ENCODE measurements around the gene CEP192. TPM values are rescaled to one million over a fixed set of nuclear protein-coding genes. Genes with fewer than 3 reads are reported as not detected.

Gene CEP192
- total RNA-seq, 1 experiment from 2014 or later, result 24.3 TPM

- Histone ChIP-seq H3K9me2 (ENCODE audit: insufficient read depth) (no peaks in the 10 kb centered on the region), H2AFZ (ENCODE audit: low read depth, low read length, poor library complexity, severe bottlenecking) (no peak overlapping the region), H3K9ac (ENCODE audit: low read length) (peak overlapping the region; percentile 82), H3K79me2 (ENCODE audit: insufficient read depth, low read length) (peaks cover 57% of the 10 kb centered on the region), H3K4me1 (ENCODE audit: control insufficient read depth in 1 of 2, insufficient read depth in 2 of 2, low read length in 2 of 2) (peaks cover 11 to 23% of the 10 kb centered on the region in 2 experiments; a peak in 3 of 4 replicates), H4K20me1 (ENCODE audit: insufficient read depth) (no peaks in the 10 kb centered on the region), H3K9me3 (ENCODE audit: control insufficient read depth in 1 of 2, insufficient read depth in 1 of 2, low read depth in 1 of 2, low read length in 2 of 2) (no peaks in the 10 kb centered on the region), H3K27ac (ENCODE audit: low read depth, low read length) (peak overlapping the region; percentile 88), H3K4me3 (replicated peaks in 1 of 2; ENCODE audit: low read depth in 1 of 2, low read length in 2 of 2) (peak overlapping the region; percentile 56 to 71), H3K36me3 (ENCODE audit: control insufficient read depth in 1 of 2, insufficient read depth in 2 of 2, low read length in 2 of 2) (peaks cover 5 to 7% of the 10 kb centered on the region in 2 experiments; a peak in 3 of 4 replicates), H3K4me2 (ENCODE audit: low read length) (peak overlapping the region; percentile 85), H3K27me3 (ENCODE audit: insufficient read depth, low read length) (no peaks in the 10 kb centered on the region)
- ChIA-PET POLR2A (interaction anchor here (0.8 to 1.3 kb wide), 3 partner anchors 43 to 571 kb away, joined by 3 to 4 read pairs (median 4); partner anchors contain the start of genes AFG3L2, CEP192 and PTPN2), RAD21 (ENCODE audit: low non-redundant PET in 1 of 2, low total read pairs in 2 of 2, uncharacterized antibody in 2 of 2, unreplicated experiment in 2 of 2) (interaction anchor here in 1 of 2 experiments (0.6 kb wide), 1 partner anchor 653 kb away, joined by 4 read pairs; no protein-coding TSS in a partner anchor), CTCF (no interaction called here)
- peak; percentile 80 for DNase-seq (ENCODE audit: low read depth, low spot score)
- no TSS peak for BruUV-seq (replicated peaks)
- ATAC-seq, result peak; percentile 87
- intact Hi-C loops (cut with micrococcal nuclease), result loop anchor here (2.0 to 10.0 kb wide), 3 partner anchors 65 to 687 kb away; partner anchors contain the start of gene PRELID3A
- TF ChIP-seq JUND (IDR thresholded peaks at IDR 0.05), result no peak
- TF ChIP-seq ELF1 (IDR thresholded peaks at IDR 0.05; ENCODE audit: borderline replicate concordance, low read depth), result peak; percentile 56
- peak; percentile 88 for TF ChIP-seq EGR1 (IDR thresholded peaks at IDR 0.05; ENCODE audit: low read depth)
- TF ChIP-seq REST (IDR thresholded peaks at IDR 0.05; ENCODE audit: low read depth), result no peak
- no peak for TF ChIP-seq EZH2 (IDR thresholded peaks at IDR 0.05)
- TF ChIP-seq ZNF274 (IDR thresholded peaks at IDR 0.05; ENCODE audit: low read depth, low read length), result no peak
- no peak for TF ChIP-seq CTCF (IDR thresholded peaks at IDR 0.05 in 2 of 3, conservative IDR thresholded peaks at IDR 0.05 in 1 of 3; ENCODE audit: borderline replicate concordance in 1 of 3, insufficient read depth in 1 of 3, low read depth in 2 of 3, low read length in 2 of 3)
- peak; percentile 91 for TF ChIP-seq ZFX (IDR thresholded peaks at IDR 0.05)
- TF ChIP-seq FOSL1 (IDR thresholded peaks at IDR 0.05; ENCODE audit: low read depth), result no peak
- no peak for TF ChIP-seq POLR2A (IDR thresholded peaks at IDR 0.05; ENCODE audit: borderline replicate concordance, extremely low read depth, insufficient read depth, insufficient read length)
- TF ChIP-seq CEBPB (IDR thresholded peaks at IDR 0.05; ENCODE audit: low read depth), result no peak
- no peak for TF ChIP-seq ZBTB33 (IDR thresholded peaks at IDR 0.05; ENCODE audit: extremely low read depth, insufficient replicate concordance, low read length)
- TF ChIP-seq POLR2AphosphoS5 (IDR thresholded peaks at IDR 0.05; ENCODE audit: low read depth, low read length), result peak; percentile 68
- peak; percentile 80; the same call in 1 of the 2 replicates for TF ChIP-seq CBX3 (IDR thresholded peaks at IDR 0.05; ENCODE audit: low read depth)
- no peak for TF ChIP-seq EZH2phosphoT487 (IDR thresholded peaks at IDR 0.05; ENCODE audit: borderline replicate concordance)
- TF ChIP-seq MAX (IDR thresholded peaks at IDR 0.05), result peak; percentile 97
- peak; percentile 58 for TF ChIP-seq TCF7L2 (IDR thresholded peaks at IDR 0.05; ENCODE audit: borderline replicate concordance, extremely low read depth, insufficient read depth, insufficient read length)
- TF ChIP-seq ATF3 (IDR thresholded peaks at IDR 0.05), result no peak
- TF ChIP-seq SRF (IDR thresholded peaks at IDR 0.05; ENCODE audit: low read depth), result no peak
Measured at GRCh38 chr18:12948050-12948804, 42.9 kb upstream of the CEP192 start.
